HG02852 (cell line): Measurements from ENCODE around the gene PLIN4.

Source experiments
- ATAC-seq: cut with Tn5 transposase; IDR thresholded peaks from one replicate; pipeline ENCODE4 v1.9.1; 2021; ENCODE audit warnings: mild to moderate bottlenecking, moderate library complexity; ENCODE audit not compliant: unreplicated experiment

PLIN4 gene

DNA sequence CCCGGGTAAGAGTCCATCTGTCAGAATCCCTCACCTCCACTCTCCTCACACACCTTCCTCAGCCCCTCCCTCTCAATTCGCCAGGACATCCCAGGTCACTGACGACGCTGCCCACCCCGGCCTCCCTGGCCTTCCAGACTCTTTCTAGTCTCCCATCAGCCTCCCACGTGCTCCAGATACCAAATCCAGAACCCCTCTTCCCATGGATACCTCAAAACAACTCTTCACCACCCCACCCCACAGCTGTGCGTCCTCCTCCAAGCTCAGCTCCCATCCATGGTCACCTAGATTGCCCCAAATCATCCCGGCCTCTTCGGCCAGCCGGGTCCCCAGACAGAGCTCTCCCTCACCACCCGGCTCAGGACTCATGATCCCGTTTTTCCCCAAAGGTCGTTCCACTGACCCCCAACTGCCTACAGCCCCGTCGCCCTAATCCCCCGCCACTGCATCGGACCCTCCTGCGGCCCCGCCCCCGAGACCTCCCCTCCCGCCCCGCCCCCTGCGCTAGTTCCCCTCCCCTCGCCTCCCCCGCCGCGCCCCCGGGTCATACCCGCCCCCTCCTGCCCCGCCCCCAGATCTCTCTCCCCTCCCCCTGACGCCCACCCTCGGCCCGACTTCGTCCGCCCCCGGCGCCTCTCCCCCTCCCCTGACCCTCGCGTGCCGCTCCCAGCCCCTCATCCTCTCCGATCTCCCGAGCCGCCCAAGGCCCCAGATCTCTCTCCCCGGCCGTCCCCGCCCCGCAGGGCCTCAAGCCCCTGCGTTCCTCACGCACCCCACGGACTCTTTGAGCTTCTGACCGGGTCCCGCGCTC is 61.2 kb downstream of the PLIN4 start:
- ATAC-seq = peak; percentile 27

DNA sequence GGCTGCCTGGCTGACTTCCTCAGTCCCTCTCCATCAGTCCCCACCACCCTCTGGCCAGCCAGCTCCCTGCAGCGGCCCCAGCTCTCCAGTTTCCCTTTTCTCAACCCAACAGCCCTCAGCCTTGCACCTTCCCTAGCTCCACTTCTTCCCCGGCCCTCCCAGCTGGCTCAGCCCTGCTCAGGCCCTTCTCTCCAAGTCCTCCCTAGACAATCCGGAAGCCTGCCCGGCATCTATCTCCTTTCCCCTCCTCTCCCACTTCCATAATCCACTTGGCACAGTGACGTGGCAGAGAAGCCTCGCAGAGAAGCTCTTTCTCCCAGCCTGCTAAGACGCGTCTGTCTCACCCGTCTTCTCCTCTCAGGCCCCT is 61.8 kb downstream of the PLIN4 start:
- ATAC-seq = no peak

- no peak for ATAC-seq
Observed at GRCh38 chr19:4455719-4456475, 62.4 kb downstream of the PLIN4 start.

DNA sequence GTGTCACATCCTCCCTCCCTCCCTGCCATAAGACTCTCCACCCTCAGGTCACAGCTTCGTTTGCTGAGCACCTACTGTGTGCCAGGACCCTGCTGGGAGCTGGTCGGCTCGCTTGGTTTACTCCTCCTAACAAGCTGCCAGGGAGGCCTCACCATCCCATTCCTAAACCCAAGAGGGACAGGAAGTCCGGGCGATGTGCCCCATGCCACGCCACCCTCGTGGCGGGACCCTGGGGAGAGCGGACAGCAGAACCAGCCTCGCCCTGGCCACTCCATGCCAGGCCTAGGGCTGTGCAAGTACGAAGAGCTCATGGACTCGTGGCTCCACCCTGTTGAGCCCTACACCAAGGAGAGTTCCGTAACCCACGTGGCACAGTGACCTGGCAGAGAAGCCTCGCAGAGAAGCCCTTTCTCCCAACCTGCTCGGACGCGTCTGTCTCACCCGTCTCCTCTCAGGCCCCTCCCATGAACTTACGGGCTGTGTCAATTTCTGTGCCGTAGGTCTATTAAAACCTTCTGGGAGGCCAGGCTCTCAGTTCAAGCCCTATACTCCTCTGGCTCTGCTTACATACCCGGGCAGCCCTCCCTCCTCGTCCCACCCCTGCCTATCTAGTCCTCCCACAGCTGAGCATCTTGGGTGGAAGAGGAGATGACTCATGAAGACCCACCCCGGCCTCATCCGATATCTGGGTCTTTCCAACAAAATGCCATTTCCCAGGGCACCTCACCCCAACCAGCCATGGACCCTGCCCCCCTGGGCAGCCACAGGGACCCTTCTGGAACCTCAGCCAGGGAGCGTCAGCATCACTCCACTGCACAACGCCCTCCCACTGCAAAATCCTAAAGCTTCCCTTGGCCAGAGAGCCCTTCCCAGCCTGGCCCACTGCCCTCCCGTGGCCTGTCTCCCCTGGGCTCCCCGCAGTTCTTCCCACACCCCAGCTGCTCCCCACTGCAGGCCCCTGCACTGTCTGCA is 63.3 kb downstream of the PLIN4 start:
- no peak for ATAC-seq

GRCh38 chr19:4453232-4454179 is 64.8 kb downstream of the PLIN4 start:
- no peak for ATAC-seq

- no peak for ATAC-seq
Observed at GRCh38 chr19:4452230-4452990, 65.9 kb downstream of the PLIN4 start.
